Muscle of leg (tissue), 11 donors: ENCODE results near the gene KCNJ10. TPM values are rescaled to one million over a fixed set of nuclear protein-coding genes. Genes with fewer than 3 reads are reported as not detected.

ENCODE experiments used
- DNase-seq: peaks from one replicate; pipeline ENCODE4 v3.0.0; 2013
- H3K27ac ChIP-seq: one replicate; pipeline ENCODE4 v1.5.1; 2013; ENCODE audit warnings: mild to moderate bottlenecking, low read length, control low read depth
- H3K27me3 ChIP-seq: one replicate; pipeline ENCODE4 v1.6.1; 2013; ENCODE audit warnings: low read length; ENCODE audit not compliant: control insufficient read depth, insufficient read depth
- H3K36me3 ChIP-seq: one replicate; pipeline ENCODE4 v1.6.1; 2013; ENCODE audit warnings: low read length; ENCODE audit not compliant: control insufficient read depth, insufficient read depth
- H3K4me1 ChIP-seq: one replicate; pipeline ENCODE4 v1.6.1; 2013; ENCODE audit warnings: low read length; ENCODE audit not compliant: control insufficient read depth, insufficient read depth
- H3K4me3 ChIP-seq: one replicate; pipeline ENCODE4 v1.5.1; 2013; ENCODE audit warnings: low read length, control low read depth
- H3K9me3 ChIP-seq: replicated peaks from 2 replicates; pipeline ENCODE4 v1.6.1; 2013; ENCODE audit warnings: low read depth, low read length; ENCODE audit not compliant: control insufficient read depth
- WGBS: methylation state at CpG from one replicate; pipeline ENCODE4 v1.1.5; 2013; ENCODE audit warnings: missing lambda C conversion rate; ENCODE audit not compliant: insufficient coverage; 5-methylcytosine and 5-hydroxymethylcytosine counted together
- polyA plus RNA-seq, 8 donors: library from polyadenylated mRNA; unstranded; fragments of 120-200 nt; gene quantifications; one replicate each; pipeline versions ENCODE4 v1.2.1 to v1.2.3, GENCODE V29; 2013; ENCODE audit warnings: inconsistent platforms in 1 of 8, low replicate concordance in 1 of 8; ENCODE audit not compliant: insufficient read length in 8 of 8, insufficient read depth in 1 of 8
- total RNA-seq: library from RNA; stranded (reverse); fragments of 120-200 nt; gene quantifications from one replicate; pipeline ENCODE4 v1.2.4, GENCODE V29; 2013

KCNJ10 gene
- total and polyA plus RNA-seq, 9 donors = 0.30 to 1.6 (median 0.64) TPM

DNA sequence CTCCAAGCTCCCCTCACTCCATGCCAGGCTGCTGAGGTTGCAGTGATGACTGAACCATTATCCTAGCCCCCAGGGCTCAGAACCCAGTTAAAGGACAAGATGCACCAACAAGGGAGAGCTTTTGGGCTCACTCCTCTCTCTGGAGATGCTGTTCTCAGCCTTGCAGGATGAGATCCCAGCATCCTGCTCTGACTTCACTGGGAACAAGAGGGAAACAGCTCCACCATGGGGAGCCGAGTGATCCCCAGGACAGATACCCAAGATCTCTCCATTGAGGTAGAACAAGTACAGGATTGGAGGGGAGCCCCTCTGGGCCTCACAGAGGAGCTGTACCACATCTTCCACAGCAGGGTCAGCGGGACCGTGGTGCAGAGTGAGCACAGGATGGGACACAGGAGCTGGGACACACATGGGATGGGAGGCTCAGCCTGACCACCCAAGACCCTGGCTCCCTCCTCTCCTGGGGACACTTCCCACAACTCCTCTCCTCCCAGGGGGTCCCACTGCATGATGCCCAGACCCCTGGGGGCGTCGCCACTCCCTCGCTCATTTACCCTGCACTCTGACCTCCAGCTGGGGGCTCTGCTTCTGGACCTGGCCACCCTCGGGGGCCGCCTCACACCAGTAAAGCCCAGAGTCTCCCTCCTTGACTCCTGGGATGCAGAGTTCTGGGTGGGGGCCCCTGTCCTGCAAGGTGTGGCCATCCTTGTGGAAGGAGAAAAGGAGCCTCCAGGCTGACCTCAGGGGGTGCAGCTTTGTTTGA is 97.3 kb downstream of the KCNJ10 start:
- peaks cover 4% of the 10 kb centered on the region for H3K27me3 ChIP-seq
- H3K27ac ChIP-seq = no peak overlapping the region
- no peaks in the 10 kb centered on the region for H3K4me1 ChIP-seq
- DNase-seq = no peak
- no peak overlapping the region for H3K4me3 ChIP-seq
- 79% methylated on average over 4 of the region's 8 CpGs for WGBS
- no peaks in the 10 kb centered on the region for H3K36me3 ChIP-seq
- no peaks in the 10 kb centered on the region for H3K9me3 ChIP-seq

DNA sequence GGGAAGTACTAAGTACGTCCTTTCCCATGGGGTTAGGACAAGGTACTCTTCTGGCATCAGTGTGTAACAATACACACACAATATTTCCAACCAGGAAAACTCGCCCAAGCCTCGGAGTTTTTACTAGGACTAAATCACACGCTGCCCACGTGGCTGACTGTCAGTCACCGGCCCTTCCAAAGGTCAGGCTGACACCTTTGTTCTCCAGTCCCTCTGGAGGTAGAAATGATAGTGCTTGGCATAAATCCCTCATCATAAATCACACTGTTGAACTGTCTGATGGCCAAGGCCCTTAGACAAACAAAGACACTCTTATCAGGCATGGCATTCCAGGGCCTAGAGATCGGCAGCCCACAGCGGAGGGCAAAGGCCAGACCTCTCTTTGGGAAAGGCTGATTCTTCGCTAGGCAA is 99.0 kb downstream of the KCNJ10 start:
- H3K36me3 ChIP-seq = no peaks in the 10 kb centered on the region
- WGBS = 60% methylated on average over 4 of the region's 9 CpGs
- no peaks in the 10 kb centered on the region for H3K9me3 ChIP-seq
- peaks cover 4% of the 10 kb centered on the region for H3K27me3 ChIP-seq
- no peaks in the 10 kb centered on the region for H3K4me1 ChIP-seq
- no peak overlapping the region for H3K4me3 ChIP-seq
- DNase-seq = no peak
- no peak overlapping the region for H3K27ac ChIP-seq

GRCh38 chr1:159968901-159969300 is 101.1 kb downstream of the KCNJ10 start:
- Histone ChIP-seq H3K4me1 (no peaks in the 10 kb centered on the region), H3K27me3 (peaks cover 4% of the 10 kb centered on the region), H3K9me3 (no peaks in the 10 kb centered on the region), H3K36me3 (no peaks in the 10 kb centered on the region), H3K27ac (no peak overlapping the region), H3K4me3 (no peak overlapping the region)
- 100% methylated on average over 2 of the region's 3 CpGs for WGBS
- no peak for DNase-seq

DNA sequence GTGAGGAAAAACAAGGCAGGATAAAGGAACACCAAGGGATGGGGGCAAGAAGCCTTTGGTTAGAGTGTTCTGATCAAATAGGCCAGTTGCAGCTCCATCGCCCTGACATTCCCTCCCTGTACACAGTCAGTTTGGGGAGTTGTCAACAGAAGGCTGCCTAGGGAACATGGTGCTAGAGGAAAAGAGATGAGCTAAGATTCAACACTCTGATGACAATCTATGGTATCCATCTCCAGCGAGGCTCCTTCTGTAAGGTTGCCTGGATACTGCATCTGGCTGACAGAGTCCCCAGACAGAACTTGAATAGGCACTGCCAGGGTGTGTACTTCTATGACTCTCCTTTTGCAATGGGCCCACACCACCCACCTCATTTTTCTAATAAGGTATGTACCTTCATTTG is 104.7 kb downstream of the KCNJ10 start:
- H3K36me3 ChIP-seq = no peaks in the 10 kb centered on the region
- no peak overlapping the region for H3K27ac ChIP-seq
- no peaks in the 10 kb centered on the region for H3K9me3 ChIP-seq
- H3K4me3 ChIP-seq = no peak overlapping the region
- WGBS = 89% methylated on average over 1 of the region's 2 CpGs
- H3K27me3 ChIP-seq = peaks cover 2% of the 10 kb centered on the region
- H3K4me1 ChIP-seq = no peaks in the 10 kb centered on the region
- DNase-seq = no peak

DNA sequence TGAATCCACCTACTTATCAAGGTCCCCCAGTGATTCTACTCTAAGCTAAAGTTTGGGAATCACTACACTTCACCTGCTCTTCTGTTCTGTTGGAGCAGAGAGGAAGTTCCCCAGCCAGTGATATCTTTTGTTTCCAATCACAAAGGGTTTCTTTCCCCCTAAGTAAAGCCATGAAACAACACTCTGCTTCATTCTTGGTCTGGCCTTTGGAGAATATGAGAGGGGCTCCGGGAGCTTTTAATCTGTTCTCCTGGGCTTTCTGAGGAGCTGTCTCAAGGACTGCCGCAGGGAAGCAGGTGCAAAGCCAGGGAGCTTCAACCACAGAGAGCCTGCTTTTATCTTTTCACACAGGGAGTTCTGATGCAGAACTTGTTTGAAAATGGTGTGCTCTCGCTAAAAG is 105.8 kb downstream of the KCNJ10 start:
- Histone ChIP-seq H3K27ac (no peak overlapping the region), H3K27me3 (peaks cover 2% of the 10 kb centered on the region), H3K36me3 (no peaks in the 10 kb centered on the region), H3K4me1 (no peaks in the 10 kb centered on the region), H3K9me3 (no peaks in the 10 kb centered on the region), H3K4me3 (no peak overlapping the region)
- no CpG with 5 or more reads among the region's 3 CpGs for WGBS
- no peak for DNase-seq

DNA sequence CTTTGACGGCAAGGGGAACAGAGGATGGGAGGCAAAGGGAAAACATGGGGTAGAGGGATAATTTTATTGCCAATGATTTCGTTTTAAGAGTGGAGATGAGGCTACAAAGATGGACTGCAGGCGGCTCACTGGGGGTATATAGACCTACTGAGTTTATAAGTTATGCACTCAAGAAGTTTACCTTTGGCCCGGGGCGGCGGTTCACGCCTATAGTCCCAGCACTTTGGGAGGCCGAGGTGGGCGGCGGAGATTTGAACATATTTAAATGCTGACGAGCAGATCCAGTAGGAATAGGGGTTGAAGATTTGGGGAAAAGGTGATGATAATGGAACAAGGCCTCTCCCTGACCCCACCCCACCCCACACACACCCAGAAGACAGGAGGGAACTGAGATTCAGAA is 107.8 kb downstream of the KCNJ10 start:
- peaks cover 2% of the 10 kb centered on the region for H3K27me3 ChIP-seq
- H3K4me1 ChIP-seq = no peaks in the 10 kb centered on the region
- H3K9me3 ChIP-seq = no peaks in the 10 kb centered on the region
- H3K4me3 ChIP-seq = no peak overlapping the region
- H3K27ac ChIP-seq = no peak overlapping the region
- 96% methylated on average over 7 of the region's 11 CpGs for WGBS
- H3K36me3 ChIP-seq = no peaks in the 10 kb centered on the region
- DNase-seq = no peak

- WGBS = 80% methylated on average over 8 of the region's 15 CpGs
- Histone ChIP-seq H3K27ac (peak overlapping the region; percentile 60), H3K4me3 (peak overlapping the region; percentile 14), H3K27me3 (peaks cover 2% of the 10 kb centered on the region), H3K4me1 (no peaks in the 10 kb centered on the region), H3K36me3 (no peaks in the 10 kb centered on the region), H3K9me3 (no peaks in the 10 kb centered on the region)
- no peak for DNase-seq
Observed at GRCh38 chr1:159961636-159962035, 108.3 kb downstream of the KCNJ10 start.

- Histone ChIP-seq H3K4me3 (peak overlapping the region; percentile 14), H3K27ac (peak overlapping the region; percentile 60), H3K27me3 (peaks cover 2% of the 10 kb centered on the region), H3K36me3 (no peaks in the 10 kb centered on the region), H3K4me1 (no peaks in the 10 kb centered on the region), H3K9me3 (no peaks in the 10 kb centered on the region)
- DNase-seq = peak; percentile 94
- 14% methylated on average over 2 of the region's 5 CpGs for WGBS
Observed at GRCh38 chr1:159960721-159961381, 109.1 kb downstream of the KCNJ10 start.

- Histone ChIP-seq H3K27ac (peak overlapping the region; percentile 29), H3K9me3 (no peaks in the 10 kb centered on the region), H3K36me3 (no peaks in the 10 kb centered on the region), H3K4me3 (no peak overlapping the region), H3K27me3 (peaks cover 2% of the 10 kb centered on the region), H3K4me1 (no peaks in the 10 kb centered on the region)
- DNase-seq = peak; percentile 65
- WGBS = 33% methylated on average over 1 of the region's 4 CpGs
Observed at GRCh38 chr1:159959451-159959850, 110.5 kb downstream of the KCNJ10 start.

DNA sequence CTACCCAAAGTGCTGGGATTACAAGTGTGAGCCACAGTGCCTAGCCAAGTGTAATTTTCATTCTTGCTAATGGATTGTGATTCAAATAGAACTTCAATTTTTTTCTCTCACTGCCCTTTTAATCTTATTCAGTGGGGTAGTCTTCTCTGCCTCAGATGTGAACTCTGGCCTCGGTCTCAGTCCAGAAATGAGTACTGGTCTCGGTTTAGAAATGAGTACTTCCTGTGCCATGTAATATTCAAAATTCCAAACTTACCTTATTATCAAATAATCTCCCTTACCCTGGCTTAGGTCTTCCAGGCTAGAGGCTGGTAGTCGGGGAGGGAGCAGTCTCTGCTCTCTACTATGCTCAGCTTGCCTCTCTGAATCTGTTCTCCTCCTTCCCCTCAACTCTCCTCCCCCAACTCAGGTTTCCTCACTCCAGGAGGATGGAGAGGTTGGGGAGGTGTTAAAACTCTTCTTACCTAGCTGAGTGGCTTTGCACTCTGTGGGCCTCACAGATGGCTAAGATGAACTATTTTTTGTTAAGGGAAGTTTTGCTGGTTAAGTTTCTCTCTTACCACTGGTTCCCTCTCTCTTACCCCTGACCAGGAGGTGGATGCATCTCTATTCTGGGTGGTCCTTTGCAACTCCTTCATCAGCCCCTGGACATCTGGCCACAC is 111.1 kb downstream of the KCNJ10 start:
- peak overlapping the region; percentile 29 for H3K27ac ChIP-seq
- H3K27me3 ChIP-seq = peaks cover 2% of the 10 kb centered on the region
- whole genome bisulfite sequencing = no CpG with 5 or more reads among the region's 3 CpGs
- DNase-seq = no peak
- H3K4me1 ChIP-seq = no peaks in the 10 kb centered on the region
- H3K4me3 ChIP-seq = no peak overlapping the region
- H3K9me3 ChIP-seq = no peaks in the 10 kb centered on the region
- H3K36me3 ChIP-seq = no peaks in the 10 kb centered on the region
